Measurements from ENCODE around the gene DCPS. TPM values are rescaled to one million over a fixed set of nuclear protein-coding genes. Genes with fewer than 3 reads are reported as not detected.

Gene DCPS
- total RNA-seq (2021): 26.2 to 30.9 TPM (median 29.4 TPM) in 3 replicates
- percentile 59 among the genes with signal in this experiment for Bru-seq, nascent RNA
- long read RNA-seq, experiment 1, transcript DCPS-201 (6 exons, 1,479 nt): major isoform, 38 of 39 reads
- long read RNA-seq, experiment 1, partial matches to known transcripts: 1 of 39 reads
- long read RNA-seq, experiment 1, other reads (novel, unspliced or antisense): 0 of 39 reads
- long read RNA-seq, experiment 2, transcript DCPS-201 (6 exons, 1,479 nt): major isoform, 37 of 46 reads
- long read RNA-seq, experiment 2, partial matches to known transcripts: 6 of 46 reads
- long read RNA-seq, experiment 2, other reads (novel, unspliced or antisense): 3 of 46 reads
- long read RNA-seq, experiment 3, transcript DCPS-201 (6 exons, 1,479 nt): major isoform, 81 of 86 reads
- long read RNA-seq, experiment 3, partial matches to known transcripts: 0 of 86 reads
- long read RNA-seq, experiment 3, other reads (novel, unspliced or antisense): 5 of 86 reads

GRCh38 chr11:126303623-126304456, at the start of gene DCPS:
TSS of gene DCPS (plus strand) at chr11:126304060. CDS start at chr11:126304081, 21 bp downstream.
- peak within 1 kb of the TSS; percentile 95 for H3K27ac Mint-ChIP-seq
- peaks cover 17% of the 10 kb centered on the region for H3K36me3 Mint-ChIP-seq
- CTCF ChIA-PET: interaction anchor here (1.0 to 1.3 kb wide), 4 partner anchors 108 to 182 kb away, joined by 3 to 6 read pairs (median 4); no protein-coding TSS in a partner anchor
- ATAC-seq: peak; percentile 97
- no peaks in the 10 kb centered on the region for H3K9me3 Mint-ChIP-seq
- POLR2A ChIA-PET: no interaction called here
- no peaks in the 10 kb centered on the region for H3K27me3 Mint-ChIP-seq (ENCODE audit: low read depth)
- peak within 1 kb of the TSS; percentile 91 for H3K4me3 Mint-ChIP-seq
- DNase-seq (ENCODE audit: low spot score): peak; percentile 91
- H3K4me1 Mint-ChIP-seq: peaks cover 23% of the 10 kb centered on the region
- TF ChIP-seq ZNF671 (CRISPR knock-in tag; IDR thresholded peaks at IDR 0.05) (no peak), RORB (CRISPR knock-in tag; IDR thresholded peaks at IDR 0.05) (no peak), E2F4 (CRISPR knock-in tag; IDR thresholded peaks at IDR 0.05; ENCODE audit: borderline replicate concordance, low read depth) (no peak), JUN (CRISPR knock-in tag; IDR thresholded peaks at IDR 0.05) (no peak), ZNF416 (CRISPR knock-in tag; IDR thresholded peaks at IDR 0.05) (0 out of 2 replicates have a peak, but pooled peaks have one; percentile 14), PREB (CRISPR knock-in tag; IDR thresholded peaks at IDR 0.05; ENCODE audit: borderline replicate concordance) (peak; percentile 60; the same call in 1 of the 2 replicates), IRF1 (CRISPR knock-in tag; IDR thresholded peaks at IDR 0.05) (peak; percentile 93), ETV6 (CRISPR knock-in tag; IDR thresholded peaks at IDR 0.05) (peak; percentile 96), SMAD4 (CRISPR knock-in tag; IDR thresholded peaks at IDR 0.05) (peak; percentile 20; the same call in 1 of the 2 replicates), ZMAT4 (CRISPR knock-in tag; IDR thresholded peaks at IDR 0.05) (0 out of 2 replicates have a peak, but pooled peaks have one; percentile 45), USF1 (CRISPR knock-in tag; IDR thresholded peaks at IDR 0.05) (peak; percentile 42; the same call in 1 of the 2 replicates), PRRX2 (CRISPR knock-in tag; IDR thresholded peaks at IDR 0.05) (no peak), MXD4 (CRISPR knock-in tag; IDR thresholded peaks at IDR 0.05; ENCODE audit: borderline replicate concordance) (no peak), NFYB (CRISPR knock-in tag; conservative IDR thresholded peaks at IDR 0.05; ENCODE audit: low read depth) (no peak), CREB1 (CRISPR knock-in tag; IDR thresholded peaks at IDR 0.05) (peak; percentile 85; the same call in 1 of the 2 replicates), PRDM15 (CRISPR knock-in tag; IDR thresholded peaks at IDR 0.05) (peak; percentile 28; the same call in 1 of the 2 replicates), ATF2 (CRISPR knock-in tag; IDR thresholded peaks at IDR 0.05; ENCODE audit: borderline replicate concordance, low read depth) (no peak), NFE2L1 (CRISPR knock-in tag; IDR thresholded peaks at IDR 0.05) (0 out of 2 replicates have a peak, but pooled peaks have one; percentile 29), SMAD3 (CRISPR knock-in tag; IDR thresholded peaks at IDR 0.05; ENCODE audit: borderline replicate concordance) (peak; percentile 78), MYBL2 (CRISPR knock-in tag; IDR thresholded peaks at IDR 0.05) (peak; percentile 88), ATF3 (CRISPR knock-in tag; conservative IDR thresholded peaks at IDR 0.05) (no peak), FOXP1 (CRISPR knock-in tag; IDR thresholded peaks at IDR 0.05; ENCODE audit: borderline replicate concordance) (peak; percentile 85; the same call in 1 of the 2 replicates)
